Testis (tissue), 2 donors: ENCODE measurements around the gene PTPRN2.

Experiments
- POLR2A ChIP-seq: fragments of 450-650 bp; IDR thresholded peaks from one replicate; pipeline ENCODE4 v1.6.1; 2017; ENCODE audit warnings: antibody characterized with exemption, mild to moderate bottlenecking, moderate library complexity
- TF ChIP-seq, protein P1 (sequence below), 3 experiments: fragments of 450-650 bp in 2 of 3; fragments of 200-600 bp in 1 of 3; sonication (generic) in 1 of 3; IDR thresholded peaks; one replicate each; pipeline ENCODE4 v1.5.1; 2016 to 2019; ENCODE audit warnings: antibody characterized with exemption in 3 of 3, mild to moderate bottlenecking in 2 of 3, moderate library complexity in 1 of 3

DNA sequence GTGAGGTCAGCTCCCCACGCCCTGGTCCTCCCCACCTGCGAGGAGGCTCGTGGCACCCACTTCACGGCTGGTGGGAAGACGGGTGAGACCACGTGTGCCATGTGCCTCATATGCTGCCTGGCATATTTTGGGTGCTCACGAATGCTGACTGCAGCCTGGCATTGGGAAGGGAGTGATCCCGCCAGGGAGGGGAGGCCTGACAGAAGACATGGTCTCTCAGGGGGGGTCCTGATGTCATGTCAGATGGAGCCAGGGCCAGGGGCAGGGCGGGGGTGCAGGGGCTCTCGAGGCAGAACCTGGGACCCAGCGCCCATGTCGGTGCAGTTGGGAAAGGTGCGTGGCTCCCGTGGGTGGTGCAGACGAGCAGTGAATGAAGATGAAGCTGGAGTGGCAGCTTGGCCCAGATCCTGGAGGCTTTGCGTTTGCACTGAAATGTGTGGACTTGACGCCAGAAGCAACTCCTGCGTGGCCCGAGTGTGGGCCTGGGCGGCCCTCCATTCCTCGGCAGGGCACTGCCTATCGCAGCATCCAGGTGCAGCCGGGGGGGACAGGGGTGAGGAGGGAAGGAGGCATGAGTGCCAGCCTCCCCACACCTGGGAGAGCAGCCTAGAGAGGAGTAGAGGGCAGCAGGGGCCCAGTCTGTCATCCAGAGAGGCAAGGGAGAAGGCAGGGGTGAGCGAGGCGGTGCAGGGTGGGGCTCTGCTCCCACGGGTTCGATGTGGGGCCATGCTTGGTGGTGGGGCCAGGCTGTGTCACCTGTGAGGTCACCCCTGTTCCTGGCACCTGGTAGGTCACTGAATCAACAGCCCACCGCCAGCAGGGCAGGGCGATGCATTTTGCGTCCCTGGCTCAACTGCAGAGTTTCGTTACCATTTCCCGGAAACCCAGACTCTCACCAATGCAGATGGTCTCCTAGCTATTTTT lies 865.2 kb downstream of the PTPRN2 start:
- TF ChIP-seq, protein P1, sequence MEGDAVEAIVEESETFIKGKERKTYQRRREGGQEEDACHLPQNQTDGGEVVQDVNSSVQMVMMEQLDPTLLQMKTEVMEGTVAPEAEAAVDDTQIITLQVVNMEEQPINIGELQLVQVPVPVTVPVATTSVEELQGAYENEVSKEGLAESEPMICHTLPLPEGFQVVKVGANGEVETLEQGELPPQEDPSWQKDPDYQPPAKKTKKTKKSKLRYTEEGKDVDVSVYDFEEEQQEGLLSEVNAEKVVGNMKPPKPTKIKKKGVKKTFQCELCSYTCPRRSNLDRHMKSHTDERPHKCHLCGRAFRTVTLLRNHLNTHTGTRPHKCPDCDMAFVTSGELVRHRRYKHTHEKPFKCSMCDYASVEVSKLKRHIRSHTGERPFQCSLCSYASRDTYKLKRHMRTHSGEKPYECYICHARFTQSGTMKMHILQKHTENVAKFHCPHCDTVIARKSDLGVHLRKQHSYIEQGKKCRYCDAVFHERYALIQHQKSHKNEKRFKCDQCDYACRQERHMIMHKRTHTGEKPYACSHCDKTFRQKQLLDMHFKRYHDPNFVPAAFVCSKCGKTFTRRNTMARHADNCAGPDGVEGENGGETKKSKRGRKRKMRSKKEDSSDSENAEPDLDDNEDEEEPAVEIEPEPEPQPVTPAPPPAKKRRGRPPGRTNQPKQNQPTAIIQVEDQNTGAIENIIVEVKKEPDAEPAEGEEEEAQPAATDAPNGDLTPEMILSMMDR (IDR thresholded peaks at IDR 0.05), result no peak
- no peak for TF ChIP-seq POLR2A
